ENCODE measurements around the gene ZDHHC11.
"Not testable (repeated sequence)": the region's sequence is repeated elsewhere in the genome, so short reads cannot be mapped to it uniquely, and the experiment has no call there.

The ZDHHC11 gene

DNA sequence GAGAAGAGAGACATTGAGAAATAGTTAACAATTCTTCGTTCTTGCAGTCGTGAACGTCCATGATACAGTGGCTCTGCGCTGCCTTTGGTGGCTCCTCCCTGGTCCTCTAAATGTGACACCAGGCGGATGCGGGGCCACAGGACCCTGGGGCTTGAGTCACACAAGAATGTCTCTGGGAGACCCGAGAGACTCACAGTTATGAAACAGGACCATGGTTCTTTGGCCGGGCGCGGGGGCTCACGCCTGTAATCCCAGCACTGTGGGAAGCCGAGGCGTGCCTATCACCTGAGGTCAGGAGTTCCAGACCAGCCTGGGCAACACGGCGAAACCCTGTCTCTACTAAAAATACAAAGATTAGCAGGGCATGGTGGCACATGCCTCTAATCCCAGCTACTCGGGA is 767 bp upstream of the ZDHHC11 start:
- Histone ChIP-seq H3K27me3 (ENCODE audit: insufficient read depth, low read length) (no peaks in the 10 kb centered on the region), H3K36me3 (ENCODE audit: insufficient read depth, low read length) (no peaks in the 10 kb centered on the region), H3K4me3 (ENCODE audit: low read length) (no peak overlapping the region), H3K9me3 (ENCODE audit: low read length) (no peaks in the 10 kb centered on the region), H2AFZ (ENCODE audit: low read depth, low read length) (no peak overlapping the region), H3K4me1 (ENCODE audit: insufficient read depth, low read length) (peaks cover 23% of the 10 kb centered on the region)

DNA sequence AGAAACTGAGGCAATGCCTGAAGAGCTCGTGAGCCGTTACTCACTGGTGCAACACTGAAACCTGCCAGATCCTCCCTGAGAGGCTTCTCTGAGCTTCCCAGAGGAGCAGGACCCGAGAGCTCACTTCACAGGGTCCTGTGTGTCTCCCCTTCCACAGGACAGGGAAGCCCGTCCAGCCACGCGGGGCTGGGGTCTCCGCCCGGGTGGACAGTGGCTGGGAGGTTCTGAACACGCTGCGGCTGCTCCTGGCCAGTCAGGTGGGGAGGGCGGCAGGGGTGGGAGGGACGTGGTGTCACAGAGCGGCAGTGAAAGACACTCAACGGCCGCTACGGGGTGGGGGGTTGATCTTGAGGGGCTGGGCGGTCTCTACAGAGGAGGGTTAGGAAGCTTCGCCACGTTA is 290 bp upstream of the ZDHHC11 start:
- peaks cover 23% of the 10 kb centered on the region for H3K4me1 ChIP-seq (ENCODE audit: insufficient read depth, low read length)
- H3K4me3 ChIP-seq (ENCODE audit: low read length) = no peak overlapping the region
- no peaks in the 10 kb centered on the region for H3K36me3 ChIP-seq (ENCODE audit: insufficient read depth, low read length)
- H3K27me3 ChIP-seq (ENCODE audit: insufficient read depth, low read length) = no peaks in the 10 kb centered on the region
- H3K9me3 ChIP-seq (ENCODE audit: low read length) = no peaks in the 10 kb centered on the region
- no peak overlapping the region for H2AFZ ChIP-seq (ENCODE audit: low read depth, low read length)

DNA sequence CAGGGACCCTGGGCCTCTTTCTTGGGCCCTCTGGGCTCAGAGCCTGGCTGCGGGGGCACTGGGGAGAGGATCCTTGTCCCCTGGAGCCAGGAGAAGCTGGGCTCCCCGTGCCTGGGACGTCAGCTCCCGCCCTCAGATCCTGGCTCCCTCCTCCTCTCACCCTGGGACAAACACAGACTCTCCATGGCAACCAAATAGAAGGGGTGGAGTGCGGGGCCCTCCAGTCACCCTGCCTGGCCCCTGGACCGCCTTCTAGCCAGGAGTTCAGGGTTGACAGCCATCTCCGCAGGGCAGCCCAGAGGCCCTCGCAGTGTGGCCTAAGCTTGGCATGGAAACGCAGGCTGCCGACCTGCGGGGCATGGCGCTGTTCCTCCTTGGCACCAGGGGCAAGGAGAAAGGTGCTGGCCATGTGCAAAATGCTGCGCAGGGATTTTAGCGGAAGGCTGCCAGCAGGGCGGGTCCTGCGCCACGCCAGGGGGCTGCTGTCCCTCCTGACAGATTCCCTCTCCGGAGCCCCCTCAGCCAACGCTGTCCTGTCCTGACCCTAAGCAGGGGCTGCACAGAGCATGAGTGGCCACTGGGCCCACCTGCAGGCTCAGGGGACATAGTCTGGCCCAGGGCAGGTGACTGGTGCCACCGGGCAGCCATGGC is 1.0 kb downstream of the ZDHHC11 start:
- no peak overlapping the region for H2AFZ ChIP-seq (ENCODE audit: low read depth, low read length)
- H3K27me3 ChIP-seq (ENCODE audit: insufficient read depth, low read length) = no peaks in the 10 kb centered on the region
- H3K4me1 ChIP-seq (ENCODE audit: insufficient read depth, low read length) = peaks cover 26% of the 10 kb centered on the region
- H3K9me3 ChIP-seq (ENCODE audit: low read length) = no peaks in the 10 kb centered on the region
- H3K36me3 ChIP-seq (ENCODE audit: insufficient read depth, low read length) = no peaks in the 10 kb centered on the region
- H3K4me3 ChIP-seq (ENCODE audit: low read length) = no peak overlapping the region

DNA sequence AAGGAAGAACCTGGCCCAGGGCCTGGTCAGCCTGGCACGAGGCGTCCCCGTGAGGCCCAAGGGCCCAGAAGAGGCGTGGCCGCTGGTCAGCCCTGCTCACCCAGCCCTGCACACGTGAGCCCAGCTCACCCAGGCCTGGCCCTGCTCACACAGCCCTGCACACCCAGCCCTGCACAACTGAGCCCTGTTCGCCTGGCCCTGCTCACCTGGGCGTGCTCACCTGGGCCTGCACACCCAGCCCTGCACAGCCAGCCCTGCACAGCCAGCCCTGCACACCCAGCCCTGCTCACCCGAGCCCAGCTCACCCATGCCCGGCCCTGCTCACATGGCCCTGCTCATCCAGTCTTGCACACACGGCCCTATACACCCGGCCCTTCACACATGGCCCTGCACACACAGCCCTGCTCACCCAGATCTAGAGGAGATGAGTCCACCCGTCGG is 2.1 kb downstream of the ZDHHC11 start:
- H3K27me3 ChIP-seq (ENCODE audit: insufficient read depth, low read length) = no peaks in the 10 kb centered on the region
- H2AFZ ChIP-seq (ENCODE audit: low read depth, low read length) = no peak overlapping the region
- peaks cover 26% of the 10 kb centered on the region for H3K4me1 ChIP-seq (ENCODE audit: insufficient read depth, low read length)
- no peak overlapping the region for H3K4me3 ChIP-seq (ENCODE audit: low read length)
- H3K9me3 ChIP-seq (ENCODE audit: low read length) = no peaks in the 10 kb centered on the region
- no peaks in the 10 kb centered on the region for H3K36me3 ChIP-seq (ENCODE audit: insufficient read depth, low read length)

DNA sequence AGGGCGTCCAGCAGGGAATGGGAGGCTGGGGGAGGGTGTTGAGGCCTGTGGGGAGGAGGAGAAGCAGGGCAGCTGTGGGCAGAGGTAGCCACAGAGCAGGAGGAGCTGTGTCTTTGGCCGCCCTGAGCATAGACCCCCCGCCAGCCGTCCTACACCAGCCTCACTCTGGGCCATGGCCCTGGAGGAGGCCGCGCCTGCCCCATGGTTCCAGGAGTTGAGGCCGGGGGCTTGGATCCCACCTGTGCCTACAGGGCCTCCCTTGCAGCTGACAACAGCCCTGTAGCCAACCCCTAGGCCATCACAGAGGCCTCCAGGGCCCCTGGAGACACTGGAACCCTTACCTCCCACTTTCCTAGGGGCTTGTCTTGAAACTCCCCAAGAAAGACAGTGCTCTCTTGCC is 3.0 kb downstream of the ZDHHC11 start:
- H3K4me1 ChIP-seq (ENCODE audit: insufficient read depth, low read length) = peaks cover 26% of the 10 kb centered on the region
- not testable (repeated sequence) for H3K9me3 ChIP-seq (ENCODE audit: low read length); H2AFZ ChIP-seq (ENCODE audit: low read depth, low read length); H3K4me3 ChIP-seq (ENCODE audit: low read length); H3K27me3 ChIP-seq (ENCODE audit: insufficient read depth, low read length); H3K36me3 ChIP-seq (ENCODE audit: insufficient read depth, low read length)

DNA sequence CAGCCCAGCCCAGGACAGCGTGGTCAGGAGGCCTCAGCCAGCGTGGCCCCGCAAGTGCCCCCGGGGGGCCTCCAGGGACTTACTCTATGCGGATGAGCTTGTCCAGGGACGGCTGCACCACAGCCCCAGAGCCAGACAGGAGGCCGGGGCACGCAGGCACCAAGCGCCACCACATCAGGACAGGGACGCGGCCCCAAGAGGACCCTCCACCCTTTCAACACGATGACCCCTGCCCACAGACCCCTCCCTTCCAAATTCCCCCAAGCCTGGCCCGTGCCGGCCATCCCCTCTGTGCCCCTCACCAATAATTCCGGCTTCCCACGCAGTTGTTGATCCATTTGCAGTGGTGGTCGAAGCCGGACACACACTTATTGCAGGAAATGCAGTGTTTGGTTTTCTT is 3.6 kb downstream of the ZDHHC11 start:
- H3K36me3 ChIP-seq (ENCODE audit: insufficient read depth, low read length); H3K9me3 ChIP-seq (ENCODE audit: low read length); H2AFZ ChIP-seq (ENCODE audit: low read depth, low read length); H3K27me3 ChIP-seq (ENCODE audit: insufficient read depth, low read length); H3K4me3 ChIP-seq (ENCODE audit: low read length): not testable (repeated sequence)
- H3K4me1 ChIP-seq (ENCODE audit: insufficient read depth, low read length) = peaks cover 26% of the 10 kb centered on the region

GRCh38 chr5:846602-847091 is 4.1 kb downstream of the ZDHHC11 start:
- not testable (repeated sequence) for H2AFZ ChIP-seq (ENCODE audit: low read depth, low read length); H3K36me3 ChIP-seq (ENCODE audit: insufficient read depth, low read length); H3K9me3 ChIP-seq (ENCODE audit: low read length); H3K4me3 ChIP-seq (ENCODE audit: low read length); H3K27me3 ChIP-seq (ENCODE audit: insufficient read depth, low read length)
- H3K4me1 ChIP-seq (ENCODE audit: insufficient read depth, low read length) = peaks cover 26% of the 10 kb centered on the region

DNA sequence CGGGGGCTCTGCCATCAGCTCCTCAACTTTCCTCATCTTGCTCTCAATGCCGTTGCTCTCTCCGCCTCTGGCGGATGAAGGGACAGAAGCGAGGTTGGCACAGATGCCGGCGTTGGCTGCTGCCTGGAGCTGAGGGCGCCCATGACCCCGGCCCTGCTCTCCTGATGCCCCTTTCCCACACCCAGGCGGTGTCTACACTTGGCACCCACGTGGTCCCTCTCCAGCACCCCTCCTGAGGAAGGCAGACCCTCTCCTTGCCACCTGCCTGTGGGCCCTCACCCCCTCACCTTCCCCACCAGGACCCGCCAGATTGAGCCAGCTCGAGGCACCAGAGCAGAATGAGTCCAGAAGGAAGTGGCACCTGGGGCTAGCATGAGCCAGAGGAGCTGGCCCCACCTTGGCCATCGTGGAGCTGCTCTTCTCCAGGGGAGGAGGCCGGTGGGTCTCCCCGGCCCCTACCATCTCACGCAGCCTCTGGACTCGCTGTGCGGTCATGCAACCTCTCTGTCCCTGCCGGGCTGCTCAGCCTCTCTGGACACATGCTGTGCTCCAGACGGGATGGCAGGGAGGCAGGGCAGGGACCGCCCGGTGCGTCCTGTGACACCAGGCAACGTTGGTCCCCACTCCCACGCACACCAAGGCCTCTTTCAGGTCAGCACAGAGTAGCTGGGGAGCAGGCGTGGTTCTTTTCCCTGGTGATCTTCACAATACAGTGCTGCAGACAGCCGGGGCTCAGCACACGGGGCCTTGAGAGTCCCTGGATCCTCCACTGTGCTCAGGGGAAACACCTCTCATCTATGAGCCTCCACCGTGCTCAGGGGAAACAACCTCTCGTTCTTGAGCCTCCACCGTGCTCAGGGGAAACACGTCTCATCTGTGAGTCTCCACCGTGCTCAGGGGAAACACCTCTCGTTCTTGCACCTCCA is 4.8 kb downstream of the ZDHHC11 start:
- not testable (repeated sequence) for H3K9me3 ChIP-seq (ENCODE audit: low read length); H2AFZ ChIP-seq (ENCODE audit: low read depth, low read length); H3K27me3 ChIP-seq (ENCODE audit: insufficient read depth, low read length); H3K4me3 ChIP-seq (ENCODE audit: low read length)
- H3K36me3 ChIP-seq (ENCODE audit: insufficient read depth, low read length) = peaks cover 10% of the 10 kb centered on the region
- peaks cover 24% of the 10 kb centered on the region for H3K4me1 ChIP-seq (ENCODE audit: insufficient read depth, low read length)

GRCh38 chr5:845031-845675 is 5.6 kb downstream of the ZDHHC11 start:
- peaks cover 10% of the 10 kb centered on the region for H3K36me3 ChIP-seq (ENCODE audit: insufficient read depth, low read length)
- peaks cover 16% of the 10 kb centered on the region for H3K4me1 ChIP-seq (ENCODE audit: insufficient read depth, low read length)
- H3K4me3 ChIP-seq (ENCODE audit: low read length); H3K27me3 ChIP-seq (ENCODE audit: insufficient read depth, low read length); H3K9me3 ChIP-seq (ENCODE audit: low read length); H2AFZ ChIP-seq (ENCODE audit: low read depth, low read length): not testable (repeated sequence)

DNA sequence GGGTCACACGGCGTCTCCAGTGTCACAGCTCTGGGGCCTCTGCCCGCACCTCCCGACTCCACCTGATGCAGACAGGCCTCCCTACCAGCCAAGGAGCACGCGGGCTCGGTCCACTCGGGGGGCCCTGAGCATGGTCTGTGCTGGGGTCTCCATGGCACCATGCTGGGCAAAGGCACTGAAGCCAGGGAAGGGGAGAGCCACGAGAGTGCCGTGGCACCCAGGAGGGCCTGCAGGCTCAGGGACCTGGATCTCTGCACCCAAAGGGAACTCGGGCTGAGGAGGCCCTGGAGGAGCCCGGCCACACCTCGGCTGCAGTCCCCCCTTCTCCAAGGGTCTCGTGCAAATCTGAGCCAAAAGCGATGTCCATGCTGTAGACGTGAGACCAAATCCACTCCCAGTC is 6.4 kb downstream of the ZDHHC11 start:
- H3K27me3 ChIP-seq (ENCODE audit: insufficient read depth, low read length) = not testable (repeated sequence)

GRCh38 chr5:843926-844325 is 6.9 kb downstream of the ZDHHC11 start:
- H3K27me3 ChIP-seq (ENCODE audit: insufficient read depth, low read length); H3K9me3 ChIP-seq (ENCODE audit: low read length); H3K4me1 ChIP-seq (ENCODE audit: insufficient read depth, low read length); H2AFZ ChIP-seq (ENCODE audit: low read depth, low read length); H3K4me3 ChIP-seq (ENCODE audit: low read length): not testable (repeated sequence)
- H3K36me3 ChIP-seq (ENCODE audit: insufficient read depth, low read length) = peaks cover 10% of the 10 kb centered on the region

More for the DNA sequence above, 6.4 kb downstream of the ZDHHC11 start:
- H2AFZ ChIP-seq (ENCODE audit: low read depth, low read length); H3K4me1 ChIP-seq (ENCODE audit: insufficient read depth, low read length); H3K4me3 ChIP-seq (ENCODE audit: low read length); H3K9me3 ChIP-seq (ENCODE audit: low read length): not testable (repeated sequence)
- H3K36me3 ChIP-seq (ENCODE audit: insufficient read depth, low read length) = peaks cover 10% of the 10 kb centered on the region

DNA sequence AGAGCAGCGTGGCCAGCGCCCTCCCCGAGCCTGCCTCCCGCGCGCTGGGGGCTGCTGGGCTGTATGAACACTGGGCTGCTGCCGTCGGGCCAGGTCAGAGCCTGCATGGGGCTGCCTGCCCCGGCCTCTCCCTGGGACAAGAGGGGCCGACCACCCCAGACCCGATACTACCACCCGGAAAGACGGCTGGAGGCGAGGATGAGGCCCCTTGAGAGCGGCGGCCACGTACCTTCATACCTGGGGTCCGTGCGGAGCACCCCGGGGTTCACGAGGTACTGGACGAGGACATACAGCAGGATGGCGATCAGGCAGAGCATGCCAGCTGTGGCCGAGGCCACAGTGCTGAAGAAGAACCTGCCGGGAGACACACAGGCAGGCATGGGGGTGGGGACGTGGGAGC is 7.4 kb downstream of the ZDHHC11 start:
- not testable (repeated sequence) for H3K9me3 ChIP-seq (ENCODE audit: low read length); H2AFZ ChIP-seq (ENCODE audit: low read depth, low read length); H3K27me3 ChIP-seq (ENCODE audit: insufficient read depth, low read length); H3K4me3 ChIP-seq (ENCODE audit: low read length); H3K4me1 ChIP-seq (ENCODE audit: insufficient read depth, low read length)
- H3K36me3 ChIP-seq (ENCODE audit: insufficient read depth, low read length) = peaks cover 10% of the 10 kb centered on the region
